ENCODE results near the gene TEX264.
A peak's percentile ranks its signal among the peaks of the same experiment; 100 is the strongest.

TEX264 gene

GRCh38 chr3:51675201-51675611, 4.2 kb downstream of the TEX264 start:
- no peak for DNase-seq

GRCh38 chr3:51676102-51676640, 5.1 kb downstream of the TEX264 start:
- no peak for DNase-seq

GRCh38 chr3:51677358-51677757, 6.3 kb downstream of the TEX264 start:
- DNase-seq, result no peak

- DNase-seq, result no peak
These were observed 7.1 kb downstream of the TEX264 start for GRCh38 chr3:51678186-51678585.

GRCh38 chr3:51678641-51679040, 7.6 kb downstream of the TEX264 start:
- DNase-seq, result no peak

- no peak for DNase-seq
These were observed 8.3 kb downstream of the TEX264 start for GRCh38 chr3:51679318-51679717.

GRCh38 chr3:51679777-51680176, 8.7 kb downstream of the TEX264 start:
- no peak for DNase-seq

GRCh38 chr3:51680196-51680595, 9.1 kb downstream of the TEX264 start:
- no peak for DNase-seq

GRCh38 chr3:51680663-51681230, 9.7 kb downstream of the TEX264 start:
- no peak for DNase-seq

- no peak for DNase-seq
These were observed 10.4 kb downstream of the TEX264 start for GRCh38 chr3:51681453-51681852.

GRCh38 chr3:51682079-51682478, 11.0 kb downstream of the TEX264 start:
- peak; percentile 88 for DNase-seq

- DNase-seq, result no peak
These were observed 11.5 kb downstream of the TEX264 start for GRCh38 chr3:51682526-51682925.

GRCh38 chr3:51683566-51683965, 12.5 kb downstream of the TEX264 start:
- DNase-seq, result no peak

- no peak for DNase-seq
These were observed 14.1 kb downstream of the TEX264 start for GRCh38 chr3:51684971-51685751.

GRCh38 chr3:51686056-51686455, 15.0 kb downstream of the TEX264 start:
- no peak for DNase-seq

GRCh38 chr3:51686512-51687215, 15.6 kb downstream of the TEX264 start:
- peak; percentile 47 for DNase-seq

GRCh38 chr3:51687431-51688205, 16.6 kb downstream of the TEX264 start:
- peak; percentile 59 for DNase-seq

- no peak for DNase-seq
These were observed 17.2 kb downstream of the TEX264 start for GRCh38 chr3:51688206-51688600.

GRCh38 chr3:51691021-51691420, 20.0 kb downstream of the TEX264 start:
- DNase-seq, result no peak

GRCh38 chr3:51691949-51692348, 20.9 kb downstream of the TEX264 start:
- no peak for DNase-seq

- no peak for DNase-seq
These were observed 21.9 kb downstream of the TEX264 start for GRCh38 chr3:51692980-51693395.

GRCh38 chr3:51696954-51697353, 25.9 kb downstream of the TEX264 start:
- DNase-seq, result no peak

GRCh38 chr3:51698209-51698608, 27.2 kb downstream of the TEX264 start:
- DNase-seq, result no peak
